Neural cell (in vitro differentiated cells): Measurements from ENCODE around the gene PARD3B. TPM values are rescaled to one million over a fixed set of nuclear protein-coding genes. Genes with fewer than 3 reads are reported as not detected.

Experiments used
- H2AFZ ChIP-seq: fragments of 200-600, 300-800 bp; sonication (generic), shearing (Covaris generic); 2 replicates; pipeline ENCODE4 v1.6.0; 2014; ENCODE audit warnings: low read depth, mild to moderate bottlenecking, antibody characterized with exemption, low read length, moderate library complexity
- H3F3A ChIP-seq: fragments of 200-600 bp; shearing (Covaris generic); 2 replicates; pipeline ENCODE4 v1.6.1; 2016; ENCODE audit warnings: mild to moderate bottlenecking, moderate library complexity, mixed read lengths, antibody characterized with exemption, low read length; ENCODE audit not compliant: insufficient read depth, poor library complexity, severe bottlenecking
- H3K27ac ChIP-seq: fragments of 200-600, 300-800 bp; sonication (generic), shearing (Covaris generic); 2 replicates; pipeline ENCODE4 v1.5.1; 2014; ENCODE audit warnings: mild to moderate bottlenecking, low read length, moderate library complexity
- H3K27me3 ChIP-seq: fragments of 300-800, 200-600 bp; sonication (generic), shearing (Covaris generic); 2 replicates; pipeline ENCODE4 v1.6.0; 2014; ENCODE audit warnings: mild to moderate bottlenecking, low read depth, low read length, moderate library complexity; ENCODE audit not compliant: insufficient read depth
- H3K36me3 ChIP-seq: fragments of 300-800, 200-600 bp; sonication (generic), shearing (Covaris generic); 2 replicates; pipeline ENCODE4 v1.5.1; 2014; ENCODE audit warnings: mild to moderate bottlenecking, antibody characterized with exemption, low read length, moderate library complexity; ENCODE audit not compliant: insufficient read depth
- H3K4me2 ChIP-seq: fragments of 300-800, 200-600 bp; sonication (generic), shearing (Covaris generic); 2 replicates; pipeline ENCODE4 v1.6.0; 2014; ENCODE audit warnings: mild to moderate bottlenecking, low read length
- H3K4me3 ChIP-seq: fragments of 300-800, 200-600 bp; sonication (generic), shearing (Covaris generic); 2 replicates; pipeline ENCODE4 v1.5.1; 2014; ENCODE audit warnings: mild to moderate bottlenecking, low read length, moderate library complexity
- H3K79me2 ChIP-seq: fragments of 200-600 bp; shearing (Covaris generic); replicated peaks from 2 replicates; pipeline ENCODE4 v1.6.0; 2014; ENCODE audit warnings: mild to moderate bottlenecking, low read length, moderate library complexity; ENCODE audit not compliant: insufficient read depth
- H3K9ac ChIP-seq: fragments of 300-800, 200-600 bp; sonication (generic), shearing (Covaris generic); 2 replicates; pipeline ENCODE4 v1.6.1; 2016; ENCODE audit warnings: mild to moderate bottlenecking, low read length, mixed read lengths
- H3K9me2 ChIP-seq: fragments of 200-600 bp; shearing (Covaris generic); 2 replicates; pipeline ENCODE4 v1.6.1; 2016; ENCODE audit warnings: mild to moderate bottlenecking, low read length, mixed read lengths; ENCODE audit not compliant: insufficient read depth
- H3K9me3 ChIP-seq: fragments of 200-600, 300-800 bp; sonication (generic), shearing (Covaris generic); 2 replicates; pipeline ENCODE4 v1.6.1; 2016; ENCODE audit warnings: mild to moderate bottlenecking, mixed run types, low read length, moderate library complexity, mixed read lengths
- H4K20me1 ChIP-seq: fragments of 200-600 bp; shearing (Covaris generic); 2 replicates; pipeline ENCODE4 v1.6.1; 2016; ENCODE audit warnings: mild to moderate bottlenecking, mixed run types; ENCODE audit not compliant: insufficient read depth
- CTCF ChIP-seq: fragments of 450-650 bp; IDR thresholded peaks from 2 replicates; pipeline ENCODE4 v1.5.1; 2014; ENCODE audit warnings: antibody characterized with exemption, mild to moderate bottlenecking, moderate library complexity; ENCODE audit not compliant: poor library complexity, severe bottlenecking
- EP300 ChIP-seq: fragments of 450-650 bp; conservative IDR thresholded peaks from 2 replicates; pipeline ENCODE4 v1.6.1; 2014; ENCODE audit warnings: antibody characterized with exemption, mild to moderate bottlenecking, moderate library complexity; ENCODE audit not compliant: poor library complexity, severe bottlenecking
- EZH2 ChIP-seq: fragments of 200-600, 300-800 bp; shearing (Covaris generic), sonication (generic); IDR thresholded peaks from 2 replicates; pipeline ENCODE4 v1.6.1; 2014; ENCODE audit warnings: antibody characterized with exemption, low read length, borderline replicate concordance, mild to moderate bottlenecking; ENCODE audit not compliant: insufficient read depth, poor library complexity, severe bottlenecking
- MXI1 ChIP-seq: fragments of 450-650 bp; conservative IDR thresholded peaks from 2 replicates; pipeline ENCODE4 v1.6.1; 2014; ENCODE audit warnings: antibody characterized with exemption, mild to moderate bottlenecking; ENCODE audit not compliant: poor library complexity, severe bottlenecking
- POLR2AphosphoS5 ChIP-seq: IDR thresholded peaks from 2 replicates; pipeline ENCODE4 v1.6.1; 2012
- RAD21 ChIP-seq: fragments of 450-650 bp; conservative IDR thresholded peaks from 2 replicates; pipeline ENCODE4 v1.6.1; 2014; ENCODE audit warnings: antibody characterized with exemption, mild to moderate bottlenecking, moderate library complexity
- REST ChIP-seq: IDR thresholded peaks from 2 replicates; pipeline ENCODE4 v1.6.1; 2012; ENCODE audit warnings: borderline replicate concordance
- SMC3 ChIP-seq: fragments of 450-650 bp; conservative IDR thresholded peaks from 2 replicates; pipeline ENCODE4 v1.6.1; 2014; ENCODE audit warnings: antibody characterized with exemption, mild to moderate bottlenecking, moderate library complexity; ENCODE audit not compliant: poor library complexity
- TAF1 ChIP-seq: IDR thresholded peaks from 2 replicates; pipeline ENCODE4 v1.6.1; 2012; ENCODE audit warnings: low read depth
- polyA plus RNA-seq: library from polyadenylated mRNA; depleted of rRNA; stranded (reverse); fragments of >200 nt; gene quantifications from 2 replicates; pipeline ENCODE4 v1.2.3, GENCODE V29; 2014

Gene PARD3B
- polyA plus RNA-seq, 1 donor from 2014 or later = 0.54 TPM

GRCh38 chr2:205585449-205586383 is 1040.4 kb downstream of the PARD3B start:
- Histone ChIP-seq H3K27me3 (no peaks in the 10 kb centered on the region), H2AFZ (no peak overlapping the region), H3K4me3 (no peak overlapping the region), H4K20me1 (no peaks in the 10 kb centered on the region), H3K9me3 (no peaks in the 10 kb centered on the region), H3K79me2 (no peaks in the 10 kb centered on the region), H3K9ac (no peak overlapping the region), H3K36me3 (no peaks in the 10 kb centered on the region), H3K27ac (no peak overlapping the region), H3F3A (no peaks in the 10 kb centered on the region), H3K9me2 (no peaks in the 10 kb centered on the region), H3K4me2 (no peak overlapping the region)
- TF ChIP-seq EZH2 (no peak), POLR2AphosphoS5 (no peak), SMC3 (no peak), EP300 (peak; percentile 34)

GRCh38 chr2:205586626-205587025 is 1041.4 kb downstream of the PARD3B start:
- H3K36me3 ChIP-seq = no peaks in the 10 kb centered on the region
- TF ChIP-seq TAF1 = no peak
- no peak for TF ChIP-seq SMC3
- TF ChIP-seq MXI1 = no peak
- no peak for TF ChIP-seq EZH2
- no peaks in the 10 kb centered on the region for H4K20me1 ChIP-seq
- H2AFZ ChIP-seq = no peak overlapping the region
- H3K27me3 ChIP-seq = no peaks in the 10 kb centered on the region
- no peak overlapping the region for H3K4me3 ChIP-seq
- no peaks in the 10 kb centered on the region for H3F3A ChIP-seq
- no peak overlapping the region for H3K27ac ChIP-seq
- no peaks in the 10 kb centered on the region for H3K79me2 ChIP-seq
- H3K4me2 ChIP-seq = no peak overlapping the region
- no peaks in the 10 kb centered on the region for H3K9me2 ChIP-seq
- no peak overlapping the region for H3K9ac ChIP-seq
- no peaks in the 10 kb centered on the region for H3K9me3 ChIP-seq

GRCh38 chr2:205589479-205589878 is 1044.2 kb downstream of the PARD3B start:
- no peaks in the 10 kb centered on the region for H3K9me3 ChIP-seq
- no peaks in the 10 kb centered on the region for H3K79me2 ChIP-seq
- H3K9me2 ChIP-seq = no peaks in the 10 kb centered on the region
- no peak overlapping the region for H3K9ac ChIP-seq
- H2AFZ ChIP-seq = no peak overlapping the region
- no peaks in the 10 kb centered on the region for H3K36me3 ChIP-seq
- H3F3A ChIP-seq = no peaks in the 10 kb centered on the region
- TF ChIP-seq POLR2AphosphoS5 (no peak), RAD21 (no peak), EZH2 (no peak), SMC3 (no peak), TAF1 (no peak), MXI1 (no peak), REST (no peak), CTCF (no peak), EP300 (no peak)
- H3K4me2 ChIP-seq = no peak overlapping the region
- H3K4me3 ChIP-seq = no peak overlapping the region
- no peaks in the 10 kb centered on the region for H4K20me1 ChIP-seq
- no peaks in the 10 kb centered on the region for H3K27me3 ChIP-seq
- no peak overlapping the region for H3K27ac ChIP-seq
